RWPE1 (cell line): ENCODE results near the gene ERP44.

ENCODE experiments used
- CTCF ChIA-PET: fragments of 350-600 bp; sonication (Branson Sonifier 250); formaldehyde crosslinking; extraction: SDS; loops from one replicate; lab custom pipeline; 2021; lab: Yijun Ruan, JAX
- POLR2A ChIA-PET: fragments of 400-600 bp; formaldehyde crosslinking; extraction: SDS; loops from one replicate; lab custom pipeline; 2020; ENCODE audit warnings: antibody characterized with exemption; ENCODE audit not compliant: low non-redundant PET; lab: Yijun Ruan, JAX
- DNase-seq: peaks from one replicate; pipeline ENCODE4 v3.0.0; 2012; ENCODE audit warnings: low spot score
- H3K27ac ChIP-seq: fragments of 450-650 bp; 2 replicates; pipeline ENCODE4 v1.5.1; 2017
- CTCF ChIP-seq: fragments of 450-650 bp; conservative IDR thresholded peaks from 2 replicates; pipeline ENCODE4 v1.5.1; 2017; ENCODE audit warnings: low read depth, mild to moderate bottlenecking

ERP44 gene

GRCh38 chr9:100092066-100092465 is 6.7 kb downstream of the ERP44 start:
- DNase-seq = no peak
- ChIA-PET CTCF (no interaction called here), POLR2A (no interaction called here)
- no peak for TF ChIP-seq CTCF
- no peak overlapping the region for H3K27ac ChIP-seq

GRCh38 chr9:100091650-100092049 is 7.2 kb downstream of the ERP44 start:
- ChIA-PET CTCF (no interaction called here), POLR2A (no interaction called here)
- no peak for TF ChIP-seq CTCF
- no peak for DNase-seq
- H3K27ac ChIP-seq = no peak overlapping the region

- TF ChIP-seq CTCF = no peak
- POLR2A ChIA-PET = no interaction called here
- DNase-seq = no peak
- CTCF ChIA-PET = no interaction called here
- H3K27ac ChIP-seq = no peak overlapping the region
Observed at GRCh38 chr9:100090880-100091279, 7.9 kb downstream of the ERP44 start.

GRCh38 chr9:100088202-100088601 is 10.6 kb downstream of the ERP44 start:
- CTCF ChIA-PET = no interaction called here

GRCh38 chr9:100087218-100087617 is 11.6 kb downstream of the ERP44 start:
- TF ChIP-seq CTCF = no peak
- ChIA-PET POLR2A (no interaction called here), CTCF (interaction anchor here (0.6 kb wide), 1 partner anchor 42 kb away, joined by 3 read pairs; no protein-coding TSS in a partner anchor)

More at GRCh38 chr9:100088202-100088601, 10.6 kb downstream of the ERP44 start:
- H3K27ac ChIP-seq = no peak overlapping the region
- TF ChIP-seq CTCF = no peak
- peak; percentile 60 for DNase-seq
- POLR2A ChIA-PET = no interaction called here

GRCh38 chr9:100086097-100086635 is 12.6 kb downstream of the ERP44 start:
- ChIA-PET POLR2A (no interaction called here), CTCF (no interaction called here)
- no peak overlapping the region for H3K27ac ChIP-seq
- no peak for DNase-seq
- no peak for TF ChIP-seq CTCF

More at GRCh38 chr9:100087218-100087617, 11.6 kb downstream of the ERP44 start:
- no peak for DNase-seq
- no peak overlapping the region for H3K27ac ChIP-seq
